GM12878 (cell line): ENCODE measurements around the gene CHMP4B.

Source experiments
- EP300 ChIP-seq, 2 experiments: fragments of 150-350 bp in 1 of 2; IDR thresholded peaks; 2 replicates each; pipeline ENCODE4 v1.6.1; 2011 to 2012; ENCODE audit warnings: low read depth in 2 of 2, low read length in 2 of 2, borderline replicate concordance in 1 of 2, improper control_type of control experiment in 1 of 2, inconsistent platforms in 1 of 2; ENCODE audit not compliant: control insufficient read depth in 1 of 2
- MAX ChIP-seq: IDR thresholded peaks from 2 replicates; pipeline ENCODE4 v1.6.1; 2012; ENCODE audit warnings: low read depth, low read length, improper control_type of control experiment
- NFXL1 ChIP-seq: fragments of 450-650 bp; IDR thresholded peaks from 2 replicates; pipeline ENCODE4 v1.6.1; 2017; ENCODE audit warnings: antibody characterized with exemption, mild to moderate bottlenecking, borderline replicate concordance
- SMC3 ChIP-seq: IDR thresholded peaks from 2 replicates; pipeline ENCODE4 v1.6.1; 2011; ENCODE audit warnings: low read length, improper control_type of control experiment, borderline replicate concordance
- SP1 ChIP-seq: IDR thresholded peaks from one replicate; pipeline ENCODE4 v1.6.1; 2011; ENCODE audit warnings: low read depth, low read length
- SUZ12 ChIP-seq: fragments of 200-600 bp; sonication (generic); IDR thresholded peaks from one replicate; pipeline ENCODE4 v1.6.1; 2018; ENCODE audit warnings: antibody characterized with exemption, mild to moderate bottlenecking; ENCODE audit not compliant: unreplicated experiment
- TAF1 ChIP-seq: IDR thresholded peaks from 2 replicates; pipeline ENCODE4 v1.6.1; 2011; ENCODE audit warnings: mild to moderate bottlenecking, low read depth, low read length, borderline replicate concordance
- YY1 ChIP-seq: IDR thresholded peaks from 2 replicates; pipeline ENCODE4 v1.6.1; 2011; ENCODE audit warnings: low read depth, mild to moderate bottlenecking, low read length
- ZBED1 ChIP-seq: IDR thresholded peaks from 2 replicates; pipeline ENCODE4 v1.6.1; 2016; ENCODE audit warnings: borderline replicate concordance
- ZBTB40 ChIP-seq: fragments of 450-650 bp; IDR thresholded peaks from 2 replicates; pipeline ENCODE4 v1.6.1; 2016; ENCODE audit warnings: mild to moderate bottlenecking, moderate library complexity, borderline replicate concordance
- ZNF274 ChIP-seq: IDR thresholded peaks from one replicate; pipeline ENCODE4 v1.8.0; 2011; ENCODE audit not compliant: insufficient read length, insufficient read depth

DNA sequence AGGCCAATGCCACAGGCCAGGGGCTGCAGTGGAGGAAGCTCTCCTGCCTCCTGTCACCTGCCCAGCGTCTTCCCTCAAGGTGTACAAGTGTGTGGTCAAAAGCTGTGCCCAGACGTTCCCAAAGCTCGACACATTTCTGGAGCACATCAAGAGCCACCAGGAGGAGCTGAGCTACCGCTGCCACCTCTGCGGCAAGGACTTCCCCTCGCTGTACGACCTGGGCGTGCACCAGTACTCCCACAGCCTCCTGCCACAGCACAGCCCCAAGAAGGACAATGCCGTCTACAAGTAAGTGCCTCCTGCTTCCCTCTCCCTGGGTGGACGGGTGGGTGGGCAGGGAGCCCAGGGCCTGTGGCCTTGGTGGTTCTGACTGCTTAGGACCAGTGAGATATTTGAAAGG lies 41.1 kb upstream of the CHMP4B start:
- no peak for TF ChIP-seq ZBTB40
- TF ChIP-seq YY1 = no peak
- no peak for TF ChIP-seq ZNF274
- TF ChIP-seq SP1 = no peak
- TF ChIP-seq EP300 (IDR thresholded peaks at IDR 0.05; ENCODE audit: borderline replicate concordance in 1 of 2, control insufficient read depth in 1 of 2, low read depth in 2 of 2, low read length in 2 of 2) = no peak
- TF ChIP-seq TAF1 = no peak
- TF ChIP-seq SUZ12 = no peak
- no peak for TF ChIP-seq MAX
- no peak for TF ChIP-seq SMC3
- TF ChIP-seq NFXL1 = no peak
- TF ChIP-seq ZBED1 = no peak
